Osteocyte (in vitro differentiated cells): Measurements from ENCODE around the gene LIPG. TPM values are rescaled to one million over a fixed set of nuclear protein-coding genes. Genes with fewer than 3 reads are reported as not detected.

Experiments used
- DNase-seq: peaks from one replicate; pipeline ENCODE4 v3.0.0; 2021; ENCODE audit warnings: mixed read lengths; ENCODE audit not compliant: unreplicated experiment; ENCODE audit errors: extremely low spot score
- H3K27ac Mint-ChIP-seq: one replicate; pipeline ENCODE4 v1.8.0; 2021; ENCODE audit warnings: mild to moderate bottlenecking, mixed read lengths; ENCODE audit not compliant: unreplicated experiment
- H3K27me3 Mint-ChIP-seq: one replicate; pipeline ENCODE4 v1.8.0; 2021; ENCODE audit warnings: mixed read lengths; ENCODE audit not compliant: unreplicated experiment
- H3K36me3 Mint-ChIP-seq: one replicate; pipeline ENCODE4 v1.8.0; 2021; ENCODE audit warnings: mixed read lengths; ENCODE audit not compliant: unreplicated experiment
- H3K4me1 Mint-ChIP-seq: one replicate; pipeline ENCODE4 v1.8.0; 2021; ENCODE audit warnings: mixed read lengths; ENCODE audit not compliant: unreplicated experiment
- H3K4me3 Mint-ChIP-seq: one replicate; pipeline ENCODE4 v1.8.0; 2021; ENCODE audit warnings: mild to moderate bottlenecking, moderate library complexity, mixed read lengths; ENCODE audit not compliant: unreplicated experiment
- H3K9me3 Mint-ChIP-seq: one replicate; pipeline ENCODE4 v1.8.0; 2021; ENCODE audit warnings: mixed read lengths; ENCODE audit not compliant: unreplicated experiment
- CTCF ChIP-seq: fragments of 200-600 bp; sonication (generic); IDR thresholded peaks from 2 replicates; pipeline ENCODE4 v1.5.0; 2021; ENCODE audit warnings: antibody characterized with exemption, mild to moderate bottlenecking, moderate library complexity
- total RNA-seq: library from RNA; stranded (reverse); gene quantifications from 2 replicates; pipeline ENCODE4 v1.2.1, GENCODE V29; 2021

LIPG gene
- total RNA-seq, 1 donor from 2014 or later: not detected

- H3K36me3 Mint-ChIP-seq: no peaks in the 10 kb centered on the region
- DNase-seq: no peak
- peaks cover 3% of the 10 kb centered on the region for H3K9me3 Mint-ChIP-seq
- no peak for TF ChIP-seq CTCF
- H3K27ac Mint-ChIP-seq: no peak overlapping the region
- no peak overlapping the region for H3K4me3 Mint-ChIP-seq
- peaks cover 28% of the 10 kb centered on the region for H3K27me3 Mint-ChIP-seq
- no peaks in the 10 kb centered on the region for H3K4me1 Mint-ChIP-seq
Measured at GRCh38 chr18:49610022-49610445, 48.2 kb downstream of the LIPG start.

- H3K36me3 Mint-ChIP-seq: no peaks in the 10 kb centered on the region
- H3K27ac Mint-ChIP-seq: no peak overlapping the region
- no peaks in the 10 kb centered on the region for H3K9me3 Mint-ChIP-seq
- peak; percentile 60 for DNase-seq
- peaks cover 28% of the 10 kb centered on the region for H3K27me3 Mint-ChIP-seq
- H3K4me1 Mint-ChIP-seq: no peaks in the 10 kb centered on the region
- TF ChIP-seq CTCF: no peak
- no peak overlapping the region for H3K4me3 Mint-ChIP-seq
Measured at GRCh38 chr18:49611316-49611715, 49.5 kb downstream of the LIPG start.

- Mint-ChIP-seq H3K9me3 (no peaks in the 10 kb centered on the region), H3K27ac (no peak overlapping the region), H3K4me1 (no peaks in the 10 kb centered on the region), H3K27me3 (peaks cover 28% of the 10 kb centered on the region), H3K36me3 (no peaks in the 10 kb centered on the region), H3K4me3 (no peak overlapping the region)
- TF ChIP-seq CTCF: no peak
- peak; percentile 73 for DNase-seq
Measured at GRCh38 chr18:49612515-49613033, 50.7 kb downstream of the LIPG start.

GRCh38 chr18:49613141-49613640 is 51.3 kb downstream of the LIPG start:
- H3K36me3 Mint-ChIP-seq: no peaks in the 10 kb centered on the region
- H3K27me3 Mint-ChIP-seq: peaks cover 30% of the 10 kb centered on the region
- DNase-seq: peak; percentile 54
- no peaks in the 10 kb centered on the region for H3K4me1 Mint-ChIP-seq
- no peak overlapping the region for H3K27ac Mint-ChIP-seq
- H3K9me3 Mint-ChIP-seq: no peaks in the 10 kb centered on the region
- TF ChIP-seq CTCF: no peak
- H3K4me3 Mint-ChIP-seq: no peak overlapping the region

- no peaks in the 10 kb centered on the region for H3K4me1 Mint-ChIP-seq
- H3K27me3 Mint-ChIP-seq: peaks cover 30% of the 10 kb centered on the region
- DNase-seq: peak; percentile 23
- no peak overlapping the region for H3K27ac Mint-ChIP-seq
- TF ChIP-seq CTCF: no peak
- H3K4me3 Mint-ChIP-seq: no peak overlapping the region
- H3K9me3 Mint-ChIP-seq: no peaks in the 10 kb centered on the region
- no peaks in the 10 kb centered on the region for H3K36me3 Mint-ChIP-seq
Measured at GRCh38 chr18:49613641-49614151, 51.8 kb downstream of the LIPG start.
